Stomach smooth muscle (tissue), 2 donors: Measurements from ENCODE around the gene IFITM5.
"Not testable (repeated sequence)": the region's sequence is repeated elsewhere in the genome, so short reads cannot be mapped to it uniquely, and the experiment has no call there.

Experiments used
- H3K27ac ChIP-seq: one replicate; pipeline ENCODE4 v1.7.0; 2013; ENCODE audit warnings: mild to moderate bottlenecking, low read length, inconsistent platforms
- H3K27me3 ChIP-seq, 2 donors: one replicate each; pipeline ENCODE4 v1.7.0; 2013; ENCODE audit warnings: low read length in 2 of 2; ENCODE audit not compliant: insufficient read depth in 2 of 2, control insufficient read depth in 1 of 2
- H3K36me3 ChIP-seq, 2 donors: one replicate each; pipeline ENCODE4 v1.7.0; 2013; ENCODE audit warnings: low read length in 2 of 2; ENCODE audit not compliant: control insufficient read depth in 2 of 2, insufficient read depth in 2 of 2
- H3K4me1 ChIP-seq: one replicate; pipeline ENCODE4 v1.7.0; 2013; ENCODE audit warnings: low read length; ENCODE audit not compliant: control insufficient read depth, insufficient read depth
- H3K4me3 ChIP-seq, 2 donors: one replicate each; pipeline ENCODE4 v1.7.0; 2013; ENCODE audit warnings: low read length in 2 of 2
- H3K9ac ChIP-seq, 2 donors: one replicate each; pipeline ENCODE4 v1.7.0; 2013; ENCODE audit warnings: low read length in 2 of 2, mild to moderate bottlenecking in 1 of 2
- H3K9me3 ChIP-seq, 2 donors: one replicate each; pipeline ENCODE4 v1.7.0; 2013; ENCODE audit warnings: low read length in 2 of 2; ENCODE audit not compliant: control insufficient read depth in 2 of 2
- donor health status: healthy.
- donor health status: Pancreatic carcinoma.

Gene IFITM5

GRCh38 chr11:326842-327580 lies 27.7 kb upstream of the IFITM5 start:
- Histone ChIP-seq H3K27me3 (no peaks in the 10 kb centered on the region), H3K36me3 (no peaks in the 10 kb centered on the region)

GRCh38 chr11:326592-326841 lies 27.2 kb upstream of the IFITM5 start:
- Histone ChIP-seq H3K9me3 (no peaks in the 10 kb centered on the region), H3K27me3 (no peaks in the 10 kb centered on the region), H3K4me1 (peaks cover 38% of the 10 kb centered on the region), H3K4me3 (peak overlapping the region in 1 of 2 donors; percentile 22), H3K9ac (peak overlapping the region; percentile 30 to 60), H3K27ac (peak overlapping the region; percentile 95), H3K36me3 (no peaks in the 10 kb centered on the region)

More at GRCh38 chr11:326842-327580, 27.7 kb upstream of the IFITM5 start:
- peak overlapping the region; percentile 30 to 60 for H3K9ac ChIP-seq
- no peaks in the 10 kb centered on the region for H3K9me3 ChIP-seq
- H3K4me3 ChIP-seq = peak overlapping the region in 1 of 2 donors; percentile 22
- H3K4me1 ChIP-seq = peaks cover 38% of the 10 kb centered on the region
- H3K27ac ChIP-seq = peak overlapping the region; percentile 95

GRCh38 chr11:325796-326591 lies 26.7 kb upstream of the IFITM5 start:
- H3K4me1 ChIP-seq = peaks cover 38% of the 10 kb centered on the region
- H3K36me3 ChIP-seq = no peaks in the 10 kb centered on the region
- peak overlapping the region; percentile 95 for H3K27ac ChIP-seq
- peak overlapping the region; percentile 30 to 60 for H3K9ac ChIP-seq
- H3K9me3 ChIP-seq = no peaks in the 10 kb centered on the region
- no peaks in the 10 kb centered on the region for H3K27me3 ChIP-seq
- peak overlapping the region; percentile 32 to 35 for H3K4me3 ChIP-seq

- H3K27ac ChIP-seq = peak overlapping the region; percentile 95
- H3K27me3 ChIP-seq = not testable (repeated sequence)
These were observed 25.5 kb upstream of the IFITM5 start for GRCh38 chr11:324593-325517.

GRCh38 chr11:324156-324555 lies 24.8 kb upstream of the IFITM5 start:
- Histone ChIP-seq H3K9ac (peak overlapping the region in 1 of 2 donors; percentile 70), H3K27ac (peak overlapping the region; percentile 95), H3K27me3 (no peaks in the 10 kb centered on the region), H3K9me3 (no peaks in the 10 kb centered on the region), H3K4me3 (peak overlapping the region in 1 of 2 donors; percentile 49), H3K36me3 (no peaks in the 10 kb centered on the region), H3K4me1 (peaks cover 43% of the 10 kb centered on the region)

More at GRCh38 chr11:324593-325517, 25.5 kb upstream of the IFITM5 start:
- Histone ChIP-seq H3K9ac (peak overlapping the region; percentile 70 to 71), H3K4me3 (peak overlapping the region; percentile 22 to 49), H3K4me1 (peaks cover 38% of the 10 kb centered on the region)
- not testable (repeated sequence) for H3K9me3 ChIP-seq, H3K36me3 ChIP-seq

- H3K4me3 ChIP-seq = peak overlapping the region; percentile 83 to 92
- H3K9me3 ChIP-seq, H3K36me3 ChIP-seq: not testable (repeated sequence)
- peak overlapping the region; percentile 78 to 98 for H3K9ac ChIP-seq
- H3K27ac ChIP-seq = peak overlapping the region; percentile 93
- peaks cover 2 to 16% of the 10 kb centered on the region in 2 donors for H3K27me3 ChIP-seq
- H3K4me1 ChIP-seq = peaks cover 27% of the 10 kb centered on the region
These were observed 20.6 kb upstream of the IFITM5 start for GRCh38 chr11:319888-320273.

GRCh38 chr11:319121-319887 lies 20.0 kb upstream of the IFITM5 start:
- Histone ChIP-seq H3K27ac (peak overlapping the region; percentile 93), H3K27me3 (peaks cover 2 to 16% of the 10 kb centered on the region in 2 donors), H3K9ac (peak overlapping the region; percentile 78 to 98), H3K4me1 (peaks cover 21% of the 10 kb centered on the region), H3K4me3 (peak overlapping the region; percentile 83 to 92)
- H3K36me3 ChIP-seq, H3K9me3 ChIP-seq: not testable (repeated sequence)

GRCh38 chr11:318405-319120 lies 19.2 kb upstream of the IFITM5 start:
- peak overlapping the region in 1 of 2 donors; percentile 55 for H3K9ac ChIP-seq
- peaks cover 16% of the 10 kb centered on the region for H3K4me1 ChIP-seq
- peak overlapping the region; percentile 53 for H3K27ac ChIP-seq
- not testable (repeated sequence) for H3K9me3 ChIP-seq, H3K36me3 ChIP-seq
- peaks cover 2 to 16% of the 10 kb centered on the region in 2 donors for H3K27me3 ChIP-seq
- peak overlapping the region; percentile 83 to 92 for H3K4me3 ChIP-seq

- H3K9ac ChIP-seq, H3K9me3 ChIP-seq, H3K36me3 ChIP-seq: not testable (repeated sequence)
- H3K4me1 ChIP-seq = peaks cover 19% of the 10 kb centered on the region
- peak overlapping the region; percentile 11 for H3K27ac ChIP-seq
- peak overlapping the region in 1 of 2 donors; percentile 22 for H3K4me3 ChIP-seq
- H3K27me3 ChIP-seq = peaks cover 2 to 16% of the 10 kb centered on the region in 2 donors
These were observed 18.5 kb upstream of the IFITM5 start for GRCh38 chr11:317668-318404.
